Esophagus muscularis mucosa (tissue), 4 donors: ENCODE measurements around the gene SUFU. TPM values are rescaled to one million over a fixed set of nuclear protein-coding genes. Genes with fewer than 3 reads are reported as not detected.
A peak's percentile ranks its signal among the peaks of the same experiment; 100 is the strongest.

Experiments
- DNase-seq: peaks from one replicate; pipeline ENCODE4 v3.0.0-alpha.2; 2017; ENCODE audit errors: extremely low spot score
- H3K27ac ChIP-seq, 4 donors: fragments of 200-600 bp; sonication (generic); replicated peaks in 1 of 4; 1 replicate in 3 of 4; 2 replicates in 1 of 4; pipeline ENCODE4 v1.5.1; 2016 to 2019; ENCODE audit warnings: mild to moderate bottlenecking in 1 of 4
- H3K27me3 ChIP-seq, 4 donors: fragments of 200-600 bp; sonication (generic); one replicate each; pipeline versions ENCODE4 v1.5.1 to v1.6.0; 2016 to 2019
- H3K36me3 ChIP-seq, 4 donors: fragments of 200-600 bp; sonication (generic); one replicate each; pipeline ENCODE4 v1.5.1; 2016 to 2019
- H3K4me1 ChIP-seq, 4 donors: fragments of 200-600 bp; sonication (generic); one replicate each; pipeline ENCODE4 v1.5.1; 2016 to 2019
- H3K4me3 ChIP-seq, 4 donors: fragments of 200-600 bp; sonication (generic); 1 replicate in 2 of 4; 2 replicates in 2 of 4; pipeline ENCODE4 v1.5.1; 2016 to 2019; ENCODE audit warnings: mild to moderate bottlenecking in 4 of 4, moderate library complexity in 1 of 4
- H3K9me3 ChIP-seq, 4 donors: fragments of 200-600 bp; sonication (generic); 1 replicate in 3 of 4; 2 replicates in 1 of 4; pipeline ENCODE4 v1.5.1; 2016 to 2019
- CTCF ChIP-seq, 3 experiments: fragments of 200-600 bp in 2 of 3; fragments of 450-650 bp in 1 of 3; sonication (generic) in 2 of 3; IDR thresholded peaks; one replicate each; pipeline ENCODE4 v1.5.1; 2017 to 2019; ENCODE audit warnings: antibody characterized with exemption in 3 of 3, mild to moderate bottlenecking in 2 of 3, moderate library complexity in 1 of 3
- EP300 ChIP-seq: sonication (generic); formaldehyde crosslinking; IDR thresholded peaks from one replicate; pipeline ENCODE4 v1.6.1; 2017; ENCODE audit warnings: antibody characterized with exemption
- POLR2A ChIP-seq: fragments of 450-650 bp; IDR thresholded peaks from one replicate; pipeline ENCODE4 v1.6.1; 2017; ENCODE audit warnings: antibody characterized with exemption, moderate library complexity, mild to moderate bottlenecking, low read depth
- POLR2AphosphoS5 ChIP-seq, 2 donors: sonication (generic); formaldehyde crosslinking; IDR thresholded peaks; one replicate each; pipeline ENCODE4 v1.6.1; 2017; ENCODE audit warnings: antibody characterized with exemption in 2 of 2
- WGBS: methylation state at CpG from one replicate; pipeline ENCODE4 v1.1.5; 2018; 5-methylcytosine and 5-hydroxymethylcytosine counted together
- intact Hi-C: fragments of 100-400 bp; cut with DNase I; formaldehyde crosslinking; loops from one replicate; pipeline ENCODE4 v1.15.1; 2023
- total RNA-seq, 4 donors: library from RNA; depleted of rRNA; stranded (reverse); fragments of >200 nt; gene quantifications; one replicate each; pipeline versions ENCODE4 v1.1.0 to v1.2.1, GENCODE V29; 2016

The SUFU gene
- total RNA-seq, 4 donors from 2014 or later, result 5.0 to 11.7 (median 10.1) TPM

- intact Hi-C loops, result no loop called here
- Histone ChIP-seq H3K27ac (no peak overlapping the region), H3K36me3 (peaks cover 38 to 90% (median 69%) of the 10 kb centered on the region in 4 donors), H3K4me3 (no peak overlapping the region), H3K9me3 (no peaks in the 10 kb centered on the region), H3K4me1 (peaks cover 55 to 78% (median 70%) of the 10 kb centered on the region in 4 donors), H3K27me3 (no peaks in the 10 kb centered on the region)
- 66% methylated on average over 5 of the region's 7 CpGs for WGBS
- TF ChIP-seq CTCF (IDR thresholded peaks at IDR 0.05) (no peak), POLR2AphosphoS5 (IDR thresholded peaks at IDR 0.05) (no peak), EP300 (no peak), POLR2A (no peak)
- DNase-seq, result no peak
Observed at GRCh38 chr10:102654566-102654965, 150.8 kb downstream of the SUFU start.

- 88% methylated on average over 12 of the region's 12 CpGs for WGBS
- DNase-seq, result no peak
- intact Hi-C loops, result no loop called here
- H3K4me1 ChIP-seq, result peaks cover 51 to 76% (median 66%) of the 10 kb centered on the region in 4 donors
- H3K27ac ChIP-seq, result no peak overlapping the region
- H3K4me3 ChIP-seq, result no peak overlapping the region
- no peaks in the 10 kb centered on the region for H3K9me3 ChIP-seq
- peaks cover 38 to 90% (median 69%) of the 10 kb centered on the region in 4 donors for H3K36me3 ChIP-seq
- TF ChIP-seq POLR2A (no peak), POLR2AphosphoS5 (IDR thresholded peaks at IDR 0.05) (no peak), EP300 (no peak), CTCF (IDR thresholded peaks at IDR 0.05) (no peak)
- no peaks in the 10 kb centered on the region for H3K27me3 ChIP-seq
Observed at GRCh38 chr10:102654969-102655368, 151.2 kb downstream of the SUFU start.

GRCh38 chr10:102656026-102656425 lies 152.3 kb downstream of the SUFU start:
- intact Hi-C loops, result no loop called here
- H3K4me3 ChIP-seq, result no peak overlapping the region
- DNase-seq, result no peak
- TF ChIP-seq EP300 (no peak), POLR2AphosphoS5 (IDR thresholded peaks at IDR 0.05) (no peak), POLR2A (no peak), CTCF (IDR thresholded peaks at IDR 0.05) (no peak)
- H3K36me3 ChIP-seq, result peaks cover 38 to 81% (median 66%) of the 10 kb centered on the region in 4 donors
- H3K9me3 ChIP-seq, result no peaks in the 10 kb centered on the region
- peaks cover 50 to 76% (median 65%) of the 10 kb centered on the region in 4 donors for H3K4me1 ChIP-seq
- H3K27ac ChIP-seq, result no peak overlapping the region
- 88% methylated on average over 7 of the region's 12 CpGs for WGBS
- H3K27me3 ChIP-seq, result no peaks in the 10 kb centered on the region

- no peak for DNase-seq
- 94% methylated on average over 17 of the region's 42 CpGs for WGBS
- no peak for TF ChIP-seq POLR2A
- TF ChIP-seq EP300, result no peak
- no peak for TF ChIP-seq POLR2AphosphoS5 (IDR thresholded peaks at IDR 0.05)
- no peak for TF ChIP-seq CTCF (IDR thresholded peaks at IDR 0.05)
- Histone ChIP-seq H3K27me3 (no peaks in the 10 kb centered on the region), H3K4me3 (no peak overlapping the region), H3K4me1 (peaks cover 49 to 74% (median 64%) of the 10 kb centered on the region in 4 donors), H3K36me3 (peaks cover 38 to 73% (median 62%) of the 10 kb centered on the region in 4 donors), H3K9me3 (no peaks in the 10 kb centered on the region), H3K27ac (peak overlapping the region in 3 of 4 donors; percentile 42 to 71 (median 62))
- intact Hi-C loops, result no loop called here
Observed at GRCh38 chr10:102656791-102657371, 153.1 kb downstream of the SUFU start.
